Measurements from ENCODE around the gene KCNK6.

The KCNK6 gene

DNA sequence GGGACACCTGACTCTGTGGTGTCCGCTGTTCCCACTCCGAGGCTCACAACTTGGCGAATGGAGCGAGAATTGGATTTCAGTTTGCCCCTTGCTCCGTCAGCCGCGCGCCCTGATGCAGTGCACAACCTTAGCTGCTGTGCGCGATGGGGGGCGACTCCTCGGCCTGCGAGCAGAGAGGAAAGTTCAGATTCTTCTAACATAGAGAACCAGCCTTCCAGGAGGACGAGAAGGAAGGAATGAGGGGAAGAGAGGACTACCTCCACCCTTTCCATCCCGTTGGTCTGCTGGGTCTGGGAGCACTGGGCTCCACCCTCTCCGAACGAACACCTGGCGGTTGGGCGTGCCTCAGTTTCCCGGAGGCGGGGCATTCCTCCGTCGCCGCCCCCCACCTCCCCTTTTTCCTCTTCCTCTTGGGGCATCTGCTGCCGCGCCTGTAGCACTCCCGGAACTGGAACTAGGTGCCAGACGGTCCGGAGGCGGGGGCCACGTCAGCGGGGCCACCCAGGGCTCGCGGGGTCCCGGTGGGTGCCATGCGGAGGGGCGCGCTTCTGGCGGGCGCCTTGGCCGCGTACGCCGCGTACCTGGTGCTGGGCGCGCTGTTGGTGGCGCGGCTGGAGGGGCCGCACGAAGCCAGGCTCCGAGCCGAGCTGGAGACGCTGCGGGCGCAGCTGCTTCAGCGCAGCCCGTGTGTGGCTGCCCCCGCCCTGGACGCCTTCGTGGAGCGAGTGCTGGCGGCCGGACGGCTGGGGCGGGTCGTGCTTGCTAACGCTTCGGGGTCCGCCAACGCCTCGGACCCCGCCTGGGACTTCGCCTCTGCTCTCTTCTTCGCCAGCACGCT lies at the start of gene KCNK6:
KCNK6 (plus strand) TSS at position 425 of the 838 bp plus-strand sequence; CDS start at position 531, 106 bp downstream.
- DNase-seq, result no peak

DNA sequence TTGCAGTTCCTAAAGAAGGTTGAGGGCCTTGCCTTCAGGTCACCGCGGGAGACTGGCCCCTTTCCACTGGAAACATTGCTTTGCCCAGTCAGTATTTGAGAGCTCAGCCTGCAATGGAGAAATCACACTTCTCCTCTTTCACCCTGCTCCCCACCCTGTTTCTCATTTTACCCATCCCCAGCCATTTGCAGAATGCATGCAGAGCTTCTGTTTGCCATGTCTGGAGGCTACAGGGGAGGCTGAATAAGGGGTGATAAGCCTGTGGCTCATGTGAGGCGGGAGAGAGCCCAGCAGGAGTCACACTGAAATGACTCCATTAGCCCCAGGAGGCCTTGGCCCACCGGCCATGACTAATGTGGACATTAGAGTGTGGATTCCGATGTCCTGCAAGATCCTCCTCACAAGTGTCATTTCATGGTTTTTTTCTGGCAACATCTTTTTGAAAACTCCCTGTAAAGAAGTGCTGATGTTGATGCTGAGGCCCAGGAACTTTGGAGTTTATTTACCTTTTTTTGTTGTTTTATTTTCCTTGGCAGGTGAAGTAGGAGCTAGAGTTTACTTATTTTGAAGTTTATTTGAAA lies 49.0 kb upstream of the KCNK6 start:
- no peak for DNase-seq

DNA sequence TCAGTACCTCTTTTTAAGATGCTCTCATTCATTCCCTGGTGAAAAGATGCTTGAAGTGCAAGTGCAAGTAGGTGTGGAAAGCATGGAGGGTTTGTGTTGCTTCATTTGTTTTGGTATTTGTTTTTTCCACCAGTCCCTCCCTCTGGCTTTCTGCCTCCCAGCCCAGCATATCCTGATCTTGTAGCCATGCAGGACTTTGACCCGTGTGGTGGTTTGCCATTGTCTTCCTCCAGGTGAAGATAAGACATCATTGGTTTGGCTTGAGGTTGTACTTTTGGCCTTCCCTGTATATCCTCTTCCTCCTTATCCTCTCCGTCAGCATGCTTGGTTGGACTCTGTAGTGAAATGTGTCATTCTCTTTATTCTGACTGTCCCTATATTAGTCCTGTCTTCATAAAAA lies 46.1 kb upstream of the KCNK6 start:
- DNase-seq, result no peak

DNA sequence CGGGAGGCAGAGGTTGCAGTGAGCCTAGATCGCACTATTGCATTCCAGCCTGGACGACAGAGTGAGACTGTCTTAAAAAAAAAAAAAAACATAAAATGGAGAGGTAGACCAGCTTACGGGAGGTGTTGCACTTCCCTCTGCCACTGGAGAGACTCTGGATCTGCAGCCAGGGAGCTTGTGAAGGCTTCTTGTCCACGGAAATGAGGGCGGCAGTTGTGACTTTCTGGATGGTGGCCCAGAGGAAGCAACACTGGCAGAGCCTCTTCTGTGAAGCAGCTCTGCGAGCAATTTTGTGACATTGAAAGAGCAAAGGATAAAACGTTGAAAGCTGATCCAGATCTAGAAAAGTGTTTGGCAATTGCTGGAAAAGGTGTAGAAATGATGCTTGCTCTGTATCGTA lies 44.9 kb upstream of the KCNK6 start:
- no peak for DNase-seq

DNA sequence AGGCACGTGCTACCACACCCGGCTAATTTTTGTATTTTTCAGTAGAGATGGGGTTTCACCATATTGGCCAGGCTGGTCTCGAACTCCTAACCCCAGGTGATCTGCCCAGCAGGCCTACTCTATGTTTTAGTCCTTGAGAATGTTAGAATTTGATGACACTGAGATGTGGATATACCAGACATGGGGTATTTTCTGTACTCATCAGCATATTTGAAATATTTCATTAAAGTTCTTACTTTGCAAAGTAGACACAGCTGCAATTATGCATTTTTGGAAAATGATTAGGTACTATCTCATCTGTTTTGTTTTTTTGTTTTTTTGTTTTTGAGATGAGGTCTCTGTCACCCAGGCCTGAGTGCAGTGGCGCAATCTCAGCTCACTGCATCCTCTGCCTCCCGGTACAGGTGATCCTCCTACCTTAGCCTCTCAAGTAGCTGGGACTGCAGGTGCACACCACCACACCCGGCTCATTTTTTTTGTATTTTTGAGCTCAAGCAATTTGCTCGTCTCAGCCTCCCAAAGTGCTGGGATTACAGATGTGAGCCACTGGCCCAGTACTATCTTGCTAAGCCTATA lies 42.6 kb upstream of the KCNK6 start:
- no peak for DNase-seq

DNA sequence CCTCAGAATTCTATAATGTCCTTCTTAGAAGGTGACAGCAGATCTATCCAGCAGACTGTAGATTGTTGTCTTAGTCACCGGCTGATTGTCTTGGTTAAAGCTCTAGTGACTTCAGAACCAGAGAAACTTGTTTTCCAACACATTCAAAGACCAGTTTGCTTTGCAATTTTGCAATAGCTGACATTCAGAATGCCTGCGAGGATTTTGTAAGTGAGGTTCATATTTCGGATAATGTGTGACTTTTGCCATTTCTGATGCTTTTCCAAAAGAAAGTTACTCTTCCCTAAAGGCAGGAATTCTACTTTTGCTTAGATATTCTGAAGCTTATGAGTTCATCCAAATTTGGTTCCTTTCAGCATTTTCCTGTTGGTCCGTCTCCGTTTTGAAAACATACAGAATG lies 42.1 kb upstream of the KCNK6 start:
- no peak for DNase-seq

DNA sequence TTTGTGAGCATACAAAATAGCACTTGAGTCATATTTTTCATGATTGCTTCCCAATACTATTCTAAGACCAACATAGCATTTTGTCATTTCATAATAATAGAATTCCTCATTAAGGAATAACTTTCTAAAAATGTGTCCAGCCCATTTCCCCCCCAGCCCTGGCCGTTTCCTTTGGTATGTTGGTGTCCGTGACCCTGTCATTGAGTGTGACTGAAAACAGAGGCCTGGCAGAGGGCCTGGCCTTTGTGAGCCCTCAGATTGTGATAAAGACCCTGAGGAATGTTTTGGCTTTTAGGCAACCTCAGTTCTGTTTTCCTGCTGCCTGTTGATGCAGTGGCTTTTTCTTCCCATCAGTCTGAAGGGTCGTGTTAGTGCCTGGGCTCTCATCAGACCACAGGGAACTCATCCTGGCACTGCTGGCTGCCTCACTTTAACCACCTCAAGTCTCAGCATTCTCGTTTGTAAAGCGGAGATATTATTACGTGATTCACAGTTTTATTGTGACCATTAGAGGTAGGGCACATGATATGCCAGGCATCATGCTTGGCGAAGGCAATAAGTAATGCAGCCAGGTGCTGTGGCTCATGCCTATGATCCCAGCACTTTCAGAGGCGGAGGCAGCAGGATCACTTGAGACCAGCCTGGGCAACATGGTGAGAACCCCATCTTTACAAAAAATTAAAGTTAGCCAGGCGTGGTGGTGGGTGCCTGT lies 41.5 kb upstream of the KCNK6 start:
- no peak for DNase-seq

DNA sequence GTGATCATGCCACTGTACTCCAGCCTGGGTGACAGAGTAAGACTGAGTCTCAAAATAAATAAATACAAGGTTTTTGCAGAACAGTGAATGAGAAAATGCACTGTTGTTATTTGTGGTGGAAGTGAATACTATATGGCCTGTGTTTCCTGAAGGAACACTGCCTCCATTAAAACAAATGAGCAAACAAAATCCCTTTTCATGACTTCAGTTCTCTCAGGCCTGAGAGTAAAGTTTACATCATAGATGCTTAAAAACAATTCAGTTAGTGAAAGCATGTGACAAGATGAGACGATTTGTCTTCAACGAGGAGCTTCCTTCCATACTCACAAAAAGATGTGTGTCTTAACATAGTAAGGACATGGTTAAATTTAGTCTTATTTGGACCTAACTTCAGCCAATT lies 40.9 kb upstream of the KCNK6 start:
- DNase-seq, result no peak

DNA sequence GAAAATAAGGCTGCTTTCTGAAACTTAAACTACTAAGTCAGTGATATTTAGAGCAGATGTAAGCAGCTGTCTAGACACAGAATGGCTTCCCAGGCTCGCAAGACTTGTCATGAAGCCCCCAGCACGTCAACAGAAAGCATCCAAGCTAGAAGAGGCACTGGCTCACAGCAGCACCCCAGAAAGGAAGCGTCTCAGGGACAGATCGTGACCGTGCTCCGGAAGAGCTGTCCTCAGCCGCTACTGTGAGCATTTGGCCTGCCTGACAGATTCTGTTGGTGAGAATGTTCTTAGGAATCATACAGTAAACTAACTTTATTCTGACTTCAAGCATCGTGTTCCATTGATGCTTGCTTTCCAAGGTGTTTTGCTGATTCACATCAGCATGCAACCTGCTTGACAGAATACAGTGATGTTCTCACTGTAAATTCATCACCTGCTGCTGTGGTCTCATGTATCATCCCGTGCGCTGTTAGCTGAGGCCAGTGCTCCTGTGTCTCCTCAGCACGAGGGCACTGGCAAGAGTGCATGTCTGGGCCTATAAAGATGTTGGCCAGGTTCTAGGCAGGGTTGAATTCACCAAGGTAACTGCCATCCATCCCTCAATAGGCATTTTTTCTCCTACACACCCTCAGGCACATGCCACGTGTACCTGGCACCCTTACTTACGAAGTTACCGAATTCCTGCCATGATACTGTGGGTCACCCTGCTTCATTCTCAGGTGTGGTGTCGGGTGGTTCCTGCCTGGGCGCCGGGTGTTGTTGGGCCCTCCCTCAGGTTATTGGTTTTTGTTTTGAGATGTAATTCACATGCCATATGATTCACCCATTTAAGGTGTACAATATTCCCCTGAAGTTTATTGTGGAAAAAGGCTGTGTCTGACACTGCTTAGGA lies 39.4 kb upstream of the KCNK6 start:
- no peak for DNase-seq

DNA sequence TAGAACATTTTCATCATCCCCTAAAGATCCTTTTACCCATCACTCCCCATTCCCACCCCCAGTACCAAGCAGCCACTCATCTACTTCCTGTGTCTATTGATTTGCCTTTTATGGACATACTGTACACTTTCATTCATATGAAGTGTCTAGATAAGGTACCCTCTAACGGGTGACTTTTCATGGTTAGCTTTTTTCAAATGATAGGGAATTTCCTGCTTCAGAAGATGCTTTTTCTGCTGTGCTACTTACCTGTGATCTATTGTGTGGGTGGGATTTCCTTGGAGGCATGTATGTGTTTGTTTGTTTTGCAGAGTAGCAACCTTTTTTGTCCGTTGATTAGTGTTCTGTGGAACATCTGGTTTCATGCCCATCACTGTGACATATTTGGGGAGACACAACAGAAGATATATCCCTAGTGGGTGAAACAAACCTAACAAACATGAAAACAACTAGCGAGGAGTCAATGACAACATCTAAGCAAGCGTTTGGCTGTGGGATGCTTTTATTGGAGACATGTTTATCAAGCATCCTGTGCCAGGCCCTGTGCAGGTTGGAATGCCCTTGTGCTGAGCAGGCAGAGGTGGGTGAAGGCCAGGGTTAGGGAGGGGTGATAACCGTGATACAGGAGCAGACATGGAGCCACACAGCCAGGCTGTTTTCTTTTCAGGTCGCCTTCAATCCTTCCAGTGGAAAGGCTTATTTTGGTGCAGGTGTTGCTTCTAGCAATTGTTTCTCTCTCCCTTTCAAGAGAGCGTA lies 37.7 kb upstream of the KCNK6 start:
- no peak for DNase-seq

DNA sequence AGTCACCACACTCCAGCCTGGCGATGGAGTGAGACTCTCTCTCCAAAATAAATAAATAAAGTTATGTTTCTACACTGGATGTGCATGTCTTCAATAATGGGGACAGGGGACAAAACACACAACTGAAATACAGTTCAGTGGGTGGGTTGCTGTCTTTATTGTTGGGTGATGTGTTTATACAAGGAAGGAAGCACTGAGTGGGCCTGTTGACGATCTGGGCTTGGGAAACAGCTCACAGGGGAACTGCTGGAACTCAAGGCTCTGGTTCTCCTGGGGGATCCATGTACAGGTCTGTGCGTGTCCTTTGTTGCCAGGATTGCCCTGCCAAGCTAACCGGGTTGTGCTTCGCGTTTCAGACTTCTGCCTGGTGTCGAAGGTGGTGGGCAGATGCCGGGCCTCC lies 36.4 kb upstream of the KCNK6 start:
- no peak for DNase-seq

DNA sequence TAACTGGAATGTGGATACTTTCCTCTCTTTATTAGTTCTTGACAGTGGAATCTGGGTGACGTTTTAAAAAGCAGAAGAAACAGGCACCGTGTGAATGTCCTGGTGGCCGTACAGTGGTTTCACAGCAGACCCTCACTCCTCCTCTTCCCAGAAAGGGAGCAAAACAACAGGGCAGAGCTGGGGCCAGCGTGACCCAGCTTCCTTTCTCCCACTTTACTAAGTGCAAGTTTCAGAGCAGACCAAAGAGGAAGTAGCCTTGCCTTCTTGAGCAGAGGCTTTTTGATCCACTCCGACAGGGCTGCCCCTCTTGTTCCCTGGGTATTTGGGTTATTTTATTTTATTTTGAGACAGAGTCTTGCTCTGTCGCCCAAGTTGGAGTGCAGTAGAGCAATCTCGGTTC lies 35.2 kb upstream of the KCNK6 start:
- DNase-seq, result no peak

DNA sequence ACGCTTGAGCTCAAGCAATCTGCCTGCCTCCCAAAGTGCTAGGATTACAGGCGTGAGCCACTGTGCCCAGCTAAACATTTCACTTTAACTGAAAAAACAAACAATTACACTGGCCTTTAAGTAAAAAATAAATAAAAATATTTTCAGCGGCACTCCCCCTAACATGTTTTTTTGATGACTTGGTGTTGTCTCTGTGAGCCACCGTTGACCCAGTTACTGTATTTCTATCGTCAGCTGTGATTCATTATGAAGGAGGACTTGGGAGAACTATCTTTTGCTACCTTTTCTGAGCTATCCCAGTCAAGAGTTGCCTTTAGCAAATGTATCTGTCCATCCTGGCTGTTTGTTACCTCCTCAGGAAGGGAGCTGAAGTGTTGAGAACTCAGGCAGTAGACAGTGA lies 34.1 kb upstream of the KCNK6 start:
- DNase-seq, result no peak

DNA sequence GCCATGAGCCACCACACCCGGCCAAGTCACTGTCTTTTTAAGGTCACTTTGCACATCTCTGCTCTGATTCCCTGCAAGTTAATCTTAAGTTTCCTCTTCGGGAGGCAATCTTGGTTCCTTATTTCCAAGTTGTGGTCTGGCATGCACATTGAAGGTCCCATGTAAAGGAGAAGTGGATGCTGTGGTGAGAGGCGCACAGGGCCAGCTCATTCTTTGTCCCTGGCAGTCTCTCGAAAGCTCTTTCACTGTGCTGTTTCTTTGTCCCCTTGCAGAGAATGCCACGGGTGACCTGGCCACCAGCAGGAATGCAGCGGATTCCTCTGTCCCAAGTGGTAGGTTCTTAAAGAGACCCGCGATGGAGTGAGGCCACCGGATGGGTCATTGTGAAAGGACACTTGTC lies 32.0 kb upstream of the KCNK6 start:
- no peak for DNase-seq

DNA sequence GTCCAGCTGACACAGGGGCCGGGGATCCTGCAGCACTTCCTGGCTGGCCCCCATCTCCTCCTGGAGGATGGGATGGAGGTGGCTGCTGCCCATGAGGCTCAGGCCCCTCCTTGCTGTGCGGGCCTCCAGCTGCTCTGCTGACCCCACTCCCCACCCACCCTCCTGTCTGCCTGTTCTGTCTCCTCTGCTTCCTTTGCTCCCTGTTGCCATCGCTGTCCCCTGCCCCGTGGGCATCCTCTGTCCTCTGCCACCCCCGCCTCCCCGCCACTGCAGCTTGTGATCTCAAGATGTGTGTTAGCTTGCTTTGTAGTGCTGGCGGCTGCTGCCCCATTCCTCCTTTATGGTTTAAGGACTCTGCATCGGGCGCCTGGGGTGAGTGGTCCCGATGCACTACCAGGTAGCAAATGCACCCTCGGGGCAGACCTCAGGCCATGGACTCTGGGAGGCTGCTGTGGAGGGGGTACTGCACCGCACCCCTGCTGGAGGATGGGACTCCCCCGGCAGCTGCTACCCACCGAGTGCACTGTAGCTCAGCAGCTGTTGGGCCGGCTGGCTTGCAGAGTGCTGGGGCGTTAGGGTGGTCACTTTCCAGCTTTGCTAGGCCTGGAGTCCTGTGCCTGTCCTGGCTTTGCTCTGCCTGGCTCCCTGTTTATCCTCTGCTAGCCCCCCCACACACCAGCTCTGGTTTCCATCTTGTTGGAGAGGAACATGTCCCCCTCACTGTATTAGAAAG lies 31.4 kb upstream of the KCNK6 start:
- DNase-seq, result no peak

DNA sequence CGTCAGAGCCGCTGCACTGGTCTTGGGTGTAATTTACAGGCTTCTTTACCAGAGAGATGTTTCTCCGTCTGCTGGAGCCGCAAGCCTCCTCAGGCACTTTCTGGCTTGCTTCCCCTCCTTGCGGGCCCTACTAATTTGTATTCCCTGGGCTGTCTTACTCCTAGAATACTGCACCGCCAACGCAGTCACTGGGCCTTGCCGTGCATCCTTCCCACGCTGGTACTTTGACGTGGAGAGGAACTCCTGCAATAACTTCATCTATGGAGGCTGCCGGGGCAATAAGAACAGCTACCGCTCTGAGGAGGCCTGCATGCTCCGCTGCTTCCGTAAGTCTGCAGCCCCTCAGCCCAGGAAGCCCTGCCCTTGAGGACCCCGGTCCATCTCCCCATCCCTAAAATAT lies 29.7 kb upstream of the KCNK6 start:
- DNase-seq, result no peak

DNA sequence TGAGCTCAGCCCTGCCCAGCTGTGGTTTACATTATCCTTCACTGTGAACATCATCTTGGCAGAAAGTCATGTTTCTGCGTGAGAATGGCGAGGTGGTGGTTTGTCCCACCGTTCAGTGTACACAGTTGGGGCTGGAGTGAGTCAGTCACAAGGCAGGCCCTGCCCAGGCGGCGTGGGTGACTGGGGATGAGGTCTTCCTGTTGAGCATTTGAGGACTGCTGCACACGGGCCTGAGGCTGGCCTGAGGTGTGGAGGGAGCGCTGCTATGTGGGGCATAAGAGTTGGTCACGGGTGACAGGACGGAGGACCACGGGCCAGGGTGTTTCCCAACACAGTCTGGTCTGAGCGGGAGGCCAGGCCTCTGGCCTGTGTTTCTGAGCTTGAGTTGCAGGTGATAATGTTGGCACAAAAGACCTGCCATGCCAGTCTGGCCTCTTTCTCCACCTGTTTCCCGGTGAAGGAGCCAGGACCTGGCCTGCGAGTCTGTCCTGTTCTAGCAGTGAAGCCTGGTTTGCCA lies 29.0 kb upstream of the KCNK6 start:
- DNase-seq, result no peak

DNA sequence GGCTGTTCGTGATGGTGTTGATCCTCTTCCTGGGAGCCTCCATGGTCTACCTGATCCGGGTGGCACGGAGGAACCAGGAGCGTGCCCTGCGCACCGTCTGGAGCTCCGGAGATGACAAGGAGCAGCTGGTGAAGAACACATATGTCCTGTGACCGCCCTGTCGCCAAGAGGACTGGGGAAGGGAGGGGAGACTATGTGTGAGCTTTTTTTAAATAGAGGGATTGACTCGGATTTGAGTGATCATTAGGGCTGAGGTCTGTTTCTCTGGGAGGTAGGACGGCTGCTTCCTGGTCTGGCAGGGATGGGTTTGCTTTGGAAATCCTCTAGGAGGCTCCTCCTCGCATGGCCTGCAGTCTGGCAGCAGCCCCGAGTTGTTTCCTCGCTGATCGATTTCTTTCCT lies 27.8 kb upstream of the KCNK6 start:
- DNase-seq, result no peak

DNA sequence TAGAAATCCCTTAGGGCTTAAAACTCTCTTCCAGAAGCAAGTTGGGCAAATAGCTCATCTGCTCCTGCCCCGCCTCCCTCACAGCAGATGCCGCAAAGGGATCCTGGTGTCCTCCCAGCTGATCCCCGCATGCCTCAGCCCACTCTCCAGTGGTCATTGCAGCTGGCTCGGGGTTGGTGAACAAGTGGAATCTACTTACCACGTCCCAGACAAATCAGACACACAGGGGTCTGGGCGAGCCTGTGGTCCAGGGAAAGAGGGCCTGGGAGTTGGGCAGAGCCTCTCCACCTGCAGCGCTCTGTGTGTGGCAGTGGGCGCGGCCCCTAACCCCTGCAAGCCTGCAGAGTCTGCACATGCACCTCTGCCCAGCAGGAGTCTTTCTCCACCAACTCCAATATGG lies 26.4 kb upstream of the KCNK6 start:
- no peak for DNase-seq

DNA sequence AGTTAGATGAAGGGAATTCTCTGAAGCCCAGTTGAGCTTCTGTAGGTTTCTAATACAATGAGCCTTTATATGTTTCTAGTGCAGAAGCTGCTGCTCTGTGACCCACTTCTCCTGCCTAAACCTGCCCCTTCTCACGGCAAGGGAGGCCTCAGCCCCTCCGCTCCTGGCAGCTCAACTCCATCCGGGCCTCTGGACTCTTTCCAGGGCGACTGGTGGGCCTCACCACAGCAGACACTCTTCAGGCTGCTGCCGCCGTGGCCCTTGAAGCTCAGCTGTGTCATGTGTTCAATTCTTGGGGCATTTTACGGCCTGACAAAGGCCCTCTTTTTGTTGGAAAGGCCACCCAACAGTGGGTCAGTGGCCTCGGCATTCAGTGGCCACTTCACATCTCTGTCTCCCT lies 25.6 kb upstream of the KCNK6 start:
- DNase-seq, result no peak

Measured in NCI-H1105 treated with DMSO at 0.1 percent for 48 hours (cell line).